Measurements from ENCODE around the gene TOLLIP.

The TOLLIP gene

GRCh38 chr11:1272531-1272930 lies 36.9 kb downstream of the TOLLIP start:
- in situ Hi-C loops (cut with MboI; ENCODE audit: low pct_unique_long_range_greater_than_20kb, low sequenced_read_pairs, unreplicated experiment), result no loop called here

GRCh38 chr11:1271927-1272326 lies 37.5 kb downstream of the TOLLIP start:
- in situ Hi-C loops (cut with MboI; ENCODE audit: low pct_unique_long_range_greater_than_20kb, low sequenced_read_pairs, unreplicated experiment), result no loop called here
- DNase-seq (ENCODE audit: low spot score), result no peak
- TF ChIP-seq CTCF (IDR thresholded peaks at IDR 0.05; ENCODE audit: extremely low read depth, insufficient read depth, missing control alignments), result no peak

More at GRCh38 chr11:1272531-1272930, 36.9 kb downstream of the TOLLIP start:
- TF ChIP-seq CTCF (IDR thresholded peaks at IDR 0.05; ENCODE audit: extremely low read depth, insufficient read depth, missing control alignments), result no peak
- no peak for DNase-seq (ENCODE audit: low spot score)

- no peak for TF ChIP-seq CTCF (IDR thresholded peaks at IDR 0.05; ENCODE audit: extremely low read depth, insufficient read depth, missing control alignments)
- in situ Hi-C loops (cut with MboI; ENCODE audit: low pct_unique_long_range_greater_than_20kb, low sequenced_read_pairs, unreplicated experiment), result no loop called here
- no peak for DNase-seq (ENCODE audit: low spot score)
Measured at GRCh38 chr11:1271406-1271805, 38.0 kb downstream of the TOLLIP start.

GRCh38 chr11:1271002-1271401 lies 38.4 kb downstream of the TOLLIP start:
- TF ChIP-seq CTCF (IDR thresholded peaks at IDR 0.05; ENCODE audit: extremely low read depth, insufficient read depth, missing control alignments), result no peak
- in situ Hi-C loops (cut with MboI; ENCODE audit: low pct_unique_long_range_greater_than_20kb, low sequenced_read_pairs, unreplicated experiment), result no loop called here
- no peak for DNase-seq (ENCODE audit: low spot score)

- no peak for TF ChIP-seq CTCF (IDR thresholded peaks at IDR 0.05; ENCODE audit: extremely low read depth, insufficient read depth, missing control alignments)
- in situ Hi-C loops (cut with MboI; ENCODE audit: low pct_unique_long_range_greater_than_20kb, low sequenced_read_pairs, unreplicated experiment), result no loop called here
Measured at GRCh38 chr11:1270476-1270875, 39.0 kb downstream of the TOLLIP start.

GRCh38 chr11:1269957-1270356 lies 39.5 kb downstream of the TOLLIP start:
- in situ Hi-C loops (cut with MboI; ENCODE audit: low pct_unique_long_range_greater_than_20kb, low sequenced_read_pairs, unreplicated experiment), result no loop called here
- TF ChIP-seq CTCF (IDR thresholded peaks at IDR 0.05; ENCODE audit: extremely low read depth, insufficient read depth, missing control alignments), result no peak
- no peak for DNase-seq (ENCODE audit: low spot score)

More at GRCh38 chr11:1270476-1270875, 39.0 kb downstream of the TOLLIP start:
- no peak for DNase-seq (ENCODE audit: low spot score)

Data from GM13977 (cell line).